ENCODE data around the gene WWC1.

WWC1 gene

DNA sequence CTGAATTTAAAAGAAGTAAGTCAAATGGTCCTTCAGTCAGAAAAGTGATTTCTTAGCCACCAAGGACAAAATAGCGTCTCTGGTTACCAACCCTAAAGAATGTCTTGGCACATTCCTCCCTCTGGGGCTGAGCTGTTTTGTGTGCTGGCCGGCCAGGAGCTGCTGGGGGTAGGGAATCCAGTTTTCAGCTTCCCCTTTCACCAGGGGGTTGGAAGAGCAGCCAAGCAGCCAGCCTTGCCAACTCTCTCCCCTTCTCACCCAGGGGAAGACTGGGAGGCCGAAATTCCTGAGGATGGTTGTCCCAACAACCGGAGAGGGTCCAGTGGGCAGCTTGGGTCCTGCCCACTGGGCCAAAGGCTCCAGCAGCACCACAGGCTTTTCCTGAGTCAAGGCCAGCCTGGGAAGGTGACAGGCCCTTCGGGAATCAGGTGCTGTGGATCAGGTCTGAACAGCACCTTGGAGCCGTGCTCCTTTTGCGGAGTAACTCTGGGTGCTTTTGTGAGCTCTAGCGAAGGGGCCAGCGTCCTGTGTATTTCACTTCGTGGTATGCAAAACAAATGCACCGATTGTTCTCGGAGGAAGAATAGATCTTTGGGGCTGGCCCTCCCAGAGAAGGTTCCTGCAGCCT is 4.2 kb downstream of the WWC1 start:
- H3K4me3 ChIP-seq (ENCODE audit: low read depth, low read length), result no peak overlapping the region
- TF ChIP-seq CTCF (IDR thresholded peaks at IDR 0.05; ENCODE audit: borderline replicate concordance, insufficient read depth, low read depth, low read length), result no peak

DNA sequence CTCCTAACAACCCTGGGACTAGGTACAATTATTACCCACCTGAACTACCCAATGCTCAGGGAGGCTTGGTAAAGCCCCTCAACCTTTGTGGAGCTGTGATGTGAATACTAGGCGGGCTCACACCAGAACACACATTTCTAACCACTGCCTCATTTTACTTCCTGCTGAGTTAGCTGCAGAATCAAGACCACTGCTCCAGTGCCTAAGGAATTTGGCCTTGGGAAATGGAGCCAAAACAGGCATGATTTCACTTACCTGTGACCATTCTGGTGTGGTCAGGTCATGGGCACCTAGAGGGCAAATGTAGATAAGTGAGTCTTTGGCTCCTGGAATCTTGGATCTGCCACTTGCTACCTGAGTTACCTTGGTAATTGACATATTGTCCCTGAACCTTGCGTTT is 5.2 kb downstream of the WWC1 start:
- no peak for TF ChIP-seq CTCF (IDR thresholded peaks at IDR 0.05; ENCODE audit: borderline replicate concordance, insufficient read depth, low read depth, low read length)
- no peak overlapping the region for H3K4me3 ChIP-seq (ENCODE audit: low read depth, low read length)

- TF ChIP-seq CTCF (IDR thresholded peaks at IDR 0.05; ENCODE audit: borderline replicate concordance, insufficient read depth, low read depth, low read length), result no peak
- H3K4me3 ChIP-seq (ENCODE audit: low read depth, low read length), result no peak overlapping the region
Measured at GRCh38 chr5:168298949-168299348, 7.5 kb downstream of the WWC1 start.

- no peak overlapping the region for H3K4me3 ChIP-seq (ENCODE audit: low read depth, low read length)
- TF ChIP-seq CTCF (IDR thresholded peaks at IDR 0.05; ENCODE audit: borderline replicate concordance, insufficient read depth, low read depth, low read length), result no peak
Measured at GRCh38 chr5:168299372-168299771, 7.9 kb downstream of the WWC1 start.

DNA sequence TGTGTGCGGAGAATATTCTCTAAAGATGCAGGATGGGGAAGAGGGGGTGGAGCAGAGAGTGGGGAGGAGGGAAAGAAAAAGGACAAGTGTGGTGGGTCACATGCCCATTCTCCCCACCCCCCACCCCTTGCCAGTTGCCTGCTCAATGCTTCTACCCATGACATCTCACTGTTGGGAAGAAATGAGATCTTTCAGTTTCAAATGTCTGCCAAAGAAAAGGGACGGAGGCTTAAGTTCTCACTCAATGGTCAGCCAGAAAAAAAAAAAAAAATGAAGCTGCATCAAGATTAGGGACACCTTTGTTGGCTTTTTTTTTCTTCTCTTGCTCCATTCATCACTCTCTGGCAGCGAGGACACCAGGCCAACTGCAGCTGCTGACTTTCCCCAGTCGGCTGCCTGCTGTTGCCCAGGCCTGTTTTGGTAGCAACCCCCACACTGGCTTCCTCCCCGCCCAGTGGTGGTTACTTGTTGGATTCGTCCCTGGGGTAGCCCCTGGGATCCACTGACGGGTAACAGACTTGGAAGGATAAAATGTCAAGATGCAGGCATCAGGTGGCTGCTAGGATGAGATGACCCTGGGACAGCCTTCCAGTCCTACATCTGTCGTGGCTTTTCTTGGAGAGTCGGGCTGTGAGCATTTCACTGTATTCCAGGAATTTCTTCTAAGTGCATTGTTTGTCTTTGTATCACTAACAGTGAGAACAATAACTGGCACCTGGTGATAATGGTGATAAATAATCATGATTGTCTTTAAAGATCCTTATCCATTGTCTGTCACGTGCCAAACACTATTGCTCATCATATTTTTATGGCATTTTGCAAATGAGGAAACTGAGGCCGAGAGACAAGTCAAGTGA is 9.1 kb downstream of the WWC1 start:
- no peak overlapping the region for H3K4me3 ChIP-seq (ENCODE audit: low read depth, low read length)
- no peak for TF ChIP-seq CTCF (IDR thresholded peaks at IDR 0.05; ENCODE audit: borderline replicate concordance, insufficient read depth, low read depth, low read length)

GRCh38 chr5:168301593-168302390 is 10.3 kb downstream of the WWC1 start:
- no peak for TF ChIP-seq CTCF (IDR thresholded peaks at IDR 0.05; ENCODE audit: borderline replicate concordance, insufficient read depth, low read depth, low read length)
- H3K4me3 ChIP-seq (ENCODE audit: low read depth, low read length), result no peak overlapping the region
